ENCODE results near the gene ZNF511.

The ZNF511 gene

GRCh38 chr10:133281628-133282372, 26.9 kb upstream of the ZNF511 start (continued):
- TF ChIP-seq ZNF148 (tag by site-specific recombination; IDR thresholded peaks at IDR 0.05; ENCODE audit: borderline replicate concordance), result no peak
- no peak for TF ChIP-seq ZNF571 (tag by site-specific recombination; IDR thresholded peaks at IDR 0.05)
- no peak for TF ChIP-seq ZBTB49 (tag by site-specific recombination; IDR thresholded peaks at IDR 0.05; ENCODE audit: low read depth)
- no peak for TF ChIP-seq GLIS1 (tag by site-specific recombination; IDR thresholded peaks at IDR 0.05)
- TF ChIP-seq KLF16 (tag by site-specific recombination; IDR thresholded peaks at IDR 0.05), result no peak
- no peak for TF ChIP-seq ZNF704 (tag by site-specific recombination; IDR thresholded peaks at IDR 0.05)
- no peak for TF ChIP-seq KLF7 (tag by site-specific recombination; IDR thresholded peaks at IDR 0.05; ENCODE audit: borderline replicate concordance)
- TF ChIP-seq ZNF302 (tag by site-specific recombination; IDR thresholded peaks at IDR 0.05; ENCODE audit: low read depth), result no peak
- no peak for TF ChIP-seq ZNF791 (tag by site-specific recombination; IDR thresholded peaks at IDR 0.05)

- H3K9me3 ChIP-seq (ENCODE audit: control insufficient read depth, insufficient read depth, low read depth, low read length), result no peaks in the 10 kb centered on the region
- no peak overlapping the region for H3K4me3 ChIP-seq (ENCODE audit: low read depth, low read length)
- H3K27ac ChIP-seq (ENCODE audit: extremely low read depth, low read depth, low read length), result no peak overlapping the region
- CTCF ChIA-PET, result no interaction called here
- H3K4me1 ChIP-seq (ENCODE audit: control insufficient read depth, insufficient read depth, low read length), result no peaks in the 10 kb centered on the region
- POLR2A ChIA-PET, result no interaction called here
- TF ChIP-seq ZNF280C (tag by site-specific recombination; IDR thresholded peaks at IDR 0.05) (no peak), ZNF362 (tag by site-specific recombination; IDR thresholded peaks at IDR 0.05) (no peak), SP2 (tag by site-specific recombination; IDR thresholded peaks at IDR 0.05) (no peak), PRDM2 (tag by site-specific recombination; IDR thresholded peaks at IDR 0.05; ENCODE audit: borderline replicate concordance) (no peak), ZNF366 (tag by site-specific recombination; conservative IDR thresholded peaks at IDR 0.05) (no peak), ZIC2 (tag by site-specific recombination; IDR thresholded peaks at IDR 0.05) (no peak), ZNF558 (tag by site-specific recombination; IDR thresholded peaks at IDR 0.05) (no peak), ZNF391 (tag by site-specific recombination; IDR thresholded peaks at IDR 0.05; ENCODE audit: borderline replicate concordance, low read depth) (no peak), ZNF560 (tag by site-specific recombination; IDR thresholded peaks at IDR 0.05; ENCODE audit: borderline replicate concordance) (no peak), OVOL3 (tag by site-specific recombination; IDR thresholded peaks at IDR 0.05) (no peak)
- peaks cover 16 to 83% of the 10 kb centered on the region in 2 experiments for H3K36me3 ChIP-seq (ENCODE audit: control insufficient read depth in 2 of 2, insufficient read depth in 1 of 2, low read length in 2 of 2)
Measured at GRCh38 chr10:133282846-133283390, 25.8 kb upstream of the ZNF511 start.

All from HEK293 (cell line).